ENCODE results near the gene SUPT5H.

- TF ChIP-seq ARNTL (CRISPR knock-in tag; IDR thresholded peaks at IDR 0.05; ENCODE audit: borderline replicate concordance, low read depth) (no peak), CSRNP3 (CRISPR knock-in tag; IDR thresholded peaks at IDR 0.05) (no peak)
Observed at GRCh38 chr19:39430675-39431593, 14.4 kb upstream of the SUPT5H start.
